Measurements from ENCODE around the gene NR4A1. TPM values are rescaled to one million over a fixed set of nuclear protein-coding genes. Genes with fewer than 3 reads are reported as not detected.

NR4A1 gene
- total RNA-seq, 1 experiment from 2014 or later, result 26.9 TPM

DNA sequence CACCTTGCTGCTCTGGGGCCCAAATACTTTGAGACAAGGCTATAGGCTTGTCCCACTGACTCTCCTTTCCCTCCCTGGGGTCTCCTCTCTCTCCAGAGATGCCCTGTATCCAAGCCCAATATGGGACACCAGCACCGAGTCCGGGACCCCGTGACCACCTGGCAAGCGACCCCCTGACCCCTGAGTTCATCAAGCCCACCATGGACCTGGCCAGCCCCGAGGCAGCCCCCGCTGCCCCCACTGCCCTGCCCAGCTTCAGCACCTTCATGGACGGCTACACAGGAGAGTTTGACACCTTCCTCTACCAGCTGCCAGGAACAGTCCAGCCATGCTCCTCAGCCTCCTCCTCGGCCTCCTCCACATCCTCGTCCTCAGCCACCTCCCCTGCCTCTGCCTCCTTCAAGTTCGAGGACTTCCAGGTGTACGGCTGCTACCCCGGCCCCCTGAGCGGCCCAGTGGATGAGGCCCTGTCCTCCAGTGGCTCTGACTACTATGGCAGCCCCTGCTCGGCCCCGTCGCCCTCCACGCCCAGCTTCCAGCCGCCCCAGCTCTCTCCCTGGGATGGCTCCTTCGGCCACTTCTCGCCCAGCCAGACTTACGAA is 3.1 kb downstream of the NR4A1 start:
- POLR2A ChIA-PET, result no interaction called here
- TF ChIP-seq, protein P1, sequence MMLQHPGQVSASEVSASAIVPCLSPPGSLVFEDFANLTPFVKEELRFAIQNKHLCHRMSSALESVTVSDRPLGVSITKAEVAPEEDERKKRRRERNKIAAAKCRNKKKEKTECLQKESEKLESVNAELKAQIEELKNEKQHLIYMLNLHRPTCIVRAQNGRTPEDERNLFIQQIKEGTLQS (CRISPR knock-in tag; conservative IDR thresholded peaks at IDR 0.05), result no peak
- TF ChIP-seq ZNF138 (CRISPR knock-in tag; conservative IDR thresholded peaks at IDR 0.05) (no peak), ELF4 (CRISPR knock-in tag; IDR thresholded peaks at IDR 0.05; ENCODE audit: low read depth) (no peak), SMAD4 (CRISPR knock-in tag; IDR thresholded peaks at IDR 0.05) (no peak), ZNF671 (CRISPR knock-in tag; IDR thresholded peaks at IDR 0.05) (no peak), MLX (CRISPR knock-in tag; IDR thresholded peaks at IDR 0.05) (no peak), ZNF121 (CRISPR knock-in tag; IDR thresholded peaks at IDR 0.05) (no peak), CREM (CRISPR knock-in tag; IDR thresholded peaks at IDR 0.05) (no peak), ZNF281 (CRISPR knock-in tag; IDR thresholded peaks at IDR 0.05) (no peak), NR2C2 (CRISPR knock-in tag; IDR thresholded peaks at IDR 0.05) (no peak), NFYB (CRISPR knock-in tag; conservative IDR thresholded peaks at IDR 0.05; ENCODE audit: low read depth) (no peak), GRHL2 (CRISPR knock-in tag; IDR thresholded peaks at IDR 0.05; ENCODE audit: insufficient replicate concordance, severe bottlenecking) (no peak), EMX1 (CRISPR knock-in tag; IDR thresholded peaks at IDR 0.05) (no peak)
- TF ChIP-seq, protein P2, sequence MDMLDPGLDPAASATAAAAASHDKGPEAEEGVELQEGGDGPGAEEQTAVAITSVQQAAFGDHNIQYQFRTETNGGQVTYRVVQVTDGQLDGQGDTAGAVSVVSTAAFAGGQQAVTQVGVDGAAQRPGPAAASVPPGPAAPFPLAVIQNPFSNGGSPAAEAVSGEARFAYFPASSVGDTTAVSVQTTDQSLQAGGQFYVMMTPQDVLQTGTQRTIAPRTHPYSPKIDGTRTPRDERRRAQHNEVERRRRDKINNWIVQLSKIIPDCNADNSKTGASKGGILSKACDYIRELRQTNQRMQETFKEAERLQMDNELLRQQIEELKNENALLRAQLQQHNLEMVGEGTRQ (CRISPR knock-in tag; IDR thresholded peaks at IDR 0.05), result no peak
- TF ChIP-seq, protein P3, sequence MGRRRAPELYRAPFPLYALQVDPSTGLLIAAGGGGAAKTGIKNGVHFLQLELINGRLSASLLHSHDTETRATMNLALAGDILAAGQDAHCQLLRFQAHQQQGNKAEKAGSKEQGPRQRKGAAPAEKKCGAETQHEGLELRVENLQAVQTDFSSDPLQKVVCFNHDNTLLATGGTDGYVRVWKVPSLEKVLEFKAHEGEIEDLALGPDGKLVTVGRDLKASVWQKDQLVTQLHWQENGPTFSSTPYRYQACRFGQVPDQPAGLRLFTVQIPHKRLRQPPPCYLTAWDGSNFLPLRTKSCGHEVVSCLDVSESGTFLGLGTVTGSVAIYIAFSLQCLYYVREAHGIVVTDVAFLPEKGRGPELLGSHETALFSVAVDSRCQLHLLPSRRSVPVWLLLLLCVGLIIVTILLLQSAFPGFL (CRISPR knock-in tag; IDR thresholded peaks at IDR 0.05; ENCODE audit: borderline replicate concordance), result no peak
- TF ChIP-seq, protein P4, sequence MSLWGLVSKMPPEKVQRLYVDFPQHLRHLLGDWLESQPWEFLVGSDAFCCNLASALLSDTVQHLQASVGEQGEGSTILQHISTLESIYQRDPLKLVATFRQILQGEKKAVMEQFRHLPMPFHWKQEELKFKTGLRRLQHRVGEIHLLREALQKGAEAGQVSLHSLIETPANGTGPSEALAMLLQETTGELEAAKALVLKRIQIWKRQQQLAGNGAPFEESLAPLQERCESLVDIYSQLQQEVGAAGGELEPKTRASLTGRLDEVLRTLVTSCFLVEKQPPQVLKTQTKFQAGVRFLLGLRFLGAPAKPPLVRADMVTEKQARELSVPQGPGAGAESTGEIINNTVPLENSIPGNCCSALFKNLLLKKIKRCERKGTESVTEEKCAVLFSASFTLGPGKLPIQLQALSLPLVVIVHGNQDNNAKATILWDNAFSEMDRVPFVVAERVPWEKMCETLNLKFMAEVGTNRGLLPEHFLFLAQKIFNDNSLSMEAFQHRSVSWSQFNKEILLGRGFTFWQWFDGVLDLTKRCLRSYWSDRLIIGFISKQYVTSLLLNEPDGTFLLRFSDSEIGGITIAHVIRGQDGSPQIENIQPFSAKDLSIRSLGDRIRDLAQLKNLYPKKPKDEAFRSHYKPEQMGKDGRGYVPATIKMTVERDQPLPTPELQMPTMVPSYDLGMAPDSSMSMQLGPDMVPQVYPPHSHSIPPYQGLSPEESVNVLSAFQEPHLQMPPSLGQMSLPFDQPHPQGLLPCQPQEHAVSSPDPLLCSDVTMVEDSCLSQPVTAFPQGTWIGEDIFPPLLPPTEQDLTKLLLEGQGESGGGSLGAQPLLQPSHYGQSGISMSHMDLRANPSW (CRISPR knock-in tag; conservative IDR thresholded peaks at IDR 0.05; ENCODE audit: low read depth), result no peak
- CTCF ChIA-PET, result interaction anchor here (0.6 to 2.3 kb wide), 6 partner anchors 28 to 939 kb away, joined by 3 to 16 read pairs (median 4); no protein-coding TSS in a partner anchor
- ATAC-seq, result no peak
- H3K27ac Mint-ChIP-seq, result no peak overlapping the region
- no peak overlapping the region for H3K4me3 Mint-ChIP-seq
- no peak for DNase-seq (ENCODE audit: low spot score)
- H3K4me1 Mint-ChIP-seq, result peaks cover 25% of the 10 kb centered on the region
- H3K27me3 Mint-ChIP-seq (ENCODE audit: low read depth), result peaks cover 30% of the 10 kb centered on the region
- 0 out of 2 replicates have a peak, but pooled peaks cover 3% of the 10 kb centered on the region for H3K36me3 Mint-ChIP-seq
- H3K9me3 Mint-ChIP-seq, result no peaks in the 10 kb centered on the region
